ENCODE data around the gene NEK7. TPM values are rescaled to one million over a fixed set of nuclear protein-coding genes. Genes with fewer than 3 reads are reported as not detected.

Gene NEK7
- total and polyA plus RNA-seq, 2 of the 8 experiments (the other 6 are each of a cell fraction or from before 2014, with no cell fraction given): 5.1 to 10.0 TPM

GRCh38 chr1:198291924-198292323 is 135.1 kb downstream of the NEK7 start:
- H4K8ac ChIP-seq (ENCODE audit: extremely low read depth, insufficient read depth, low read length): no peak overlapping the region
- no peak overlapping the region for H4K5ac ChIP-seq (ENCODE audit: insufficient read length, low read depth, low read length)
- no peaks in the 10 kb centered on the region for H3K36me3 ChIP-seq (ENCODE audit: control insufficient read depth in 2 of 4, insufficient read depth in 4 of 4, low read length in 3 of 4)
- no peak overlapping the region for H3K14ac ChIP-seq (ENCODE audit: insufficient read length)
- no peak for FAIRE-seq
- H3K79me2 ChIP-seq (ENCODE audit: control insufficient read depth in 1 of 2, insufficient read depth in 2 of 2, low read length in 2 of 2): no peaks in the 10 kb centered on the region
- H4K91ac ChIP-seq (replicated peaks; ENCODE audit: insufficient read length, low read length): no peak overlapping the region
- peaks cover 0 to 1% (median 0%) of the 10 kb centered on the region in 4 experiments; a peak in 5 of 7 replicates for H3K4me1 ChIP-seq (replicated peaks in 1 of 4; ENCODE audit: control insufficient read depth in 3 of 4, insufficient read depth in 4 of 4, low read length in 3 of 4)
- no peak overlapping the region for H2AFZ ChIP-seq (ENCODE audit: low read length)
- no peaks in the 10 kb centered on the region for H3K23me2 ChIP-seq (ENCODE audit: low read depth, low read length)
- H3K9me3 ChIP-seq (ENCODE audit: insufficient read depth in 2 of 2, low read depth in 1 of 2, low read length in 1 of 2): no peaks in the 10 kb centered on the region
- no peak overlapping the region for H3K27ac ChIP-seq (ENCODE audit: low read depth, low read length)
- no peak overlapping the region for H3K4ac ChIP-seq (replicated peaks; ENCODE audit: insufficient read length, low read depth, low read length)
- no peak overlapping the region for H2BK20ac ChIP-seq (ENCODE audit: low read length)
- no peak overlapping the region for H3K4me3 ChIP-seq (ENCODE audit: extremely low read depth in 1 of 4, insufficient read depth in 2 of 4, low read depth in 3 of 4, low read length in 4 of 4)
- no peaks in the 10 kb centered on the region for H3K79me1 ChIP-seq (ENCODE audit: low read depth, low read length)
- CTCF ChIA-PET (ENCODE audit: partially characterized antibody): no interaction called here
- no peak overlapping the region for H3K23ac ChIP-seq (ENCODE audit: insufficient read length)
- H3K18ac ChIP-seq (ENCODE audit: extremely low read depth, low read length): no peak overlapping the region
- no peak overlapping the region for H2BK5ac ChIP-seq (ENCODE audit: low read depth, low read length)
- no peak overlapping the region for H2AK5ac ChIP-seq (ENCODE audit: low read depth, low read length)
- no peak overlapping the region for H2BK120ac ChIP-seq (replicated peaks; ENCODE audit: low read depth, low read length)
- no peak overlapping the region for H3K9ac ChIP-seq (replicated peaks in 1 of 4; ENCODE audit: extremely low read depth in 1 of 4, low read depth in 3 of 4, low read length in 3 of 4)
- POLR2A ChIA-PET (ENCODE audit: partially characterized antibody): no interaction called here
- no peak overlapping the region for H3K56ac ChIP-seq (replicated peaks; ENCODE audit: insufficient read length, low read depth, low read length)
- H3K27me3 ChIP-seq (replicated peaks in 1 of 4; ENCODE audit: control insufficient read depth in 3 of 4, extremely low read depth in 1 of 4, insufficient read depth in 3 of 4, low read length in 3 of 4): no peaks in the 10 kb centered on the region
- H2BK12ac ChIP-seq (ENCODE audit: low read depth, low read length): no peak overlapping the region
- no peak for DNase-seq (ENCODE audit: low read depth in 1 of 2, low spot score in 2 of 2)
- H2BK15ac ChIP-seq (ENCODE audit: low read length): no peak overlapping the region
- no peaks in the 10 kb centered on the region for H4K20me1 ChIP-seq (replicated peaks in 1 of 2; ENCODE audit: control insufficient read depth in 1 of 2, insufficient read depth in 2 of 2, low read length in 2 of 2)
- H3K4me2 ChIP-seq (ENCODE audit: insufficient read depth in 1 of 2, low read depth in 2 of 2, low read length in 2 of 2): no peak overlapping the region
- no peak for TF ChIP-seq SIX5 (IDR thresholded peaks at IDR 0.05; ENCODE audit: low read depth, low read length)
- no peak for TF ChIP-seq EP300 (IDR thresholded peaks at IDR 0.05; ENCODE audit: borderline replicate concordance in 1 of 2, low read depth in 2 of 2, low read length in 2 of 2)
- TF ChIP-seq RFX5 (IDR thresholded peaks at IDR 0.05; ENCODE audit: borderline replicate concordance, low read depth, low read length): no peak
- TF ChIP-seq ATF3 (IDR thresholded peaks at IDR 0.05; ENCODE audit: insufficient read depth, low read depth, low read length): no peak
- no peak for TF ChIP-seq TAF7 (optimal IDR thresholded peaks at IDR 0.05; ENCODE audit: borderline replicate concordance, low read depth, low read length)
- TF ChIP-seq POLR2AphosphoS5 (IDR thresholded peaks at IDR 0.05; ENCODE audit: low read depth, low read length): no peak
- no peak for TF ChIP-seq BRCA1 (IDR thresholded peaks at IDR 0.05; ENCODE audit: low read depth, low read length)
- no peak for TF ChIP-seq MAX (IDR thresholded peaks at IDR 0.05)
- no peak for TF ChIP-seq BACH1 (IDR thresholded peaks at IDR 0.05; ENCODE audit: low read length)
- no peak for TF ChIP-seq SUZ12 (IDR thresholded peaks at IDR 0.05; ENCODE audit: low read length)
- TF ChIP-seq SP4 (IDR thresholded peaks at IDR 0.05; ENCODE audit: low read length): no peak
- TF ChIP-seq TBP (IDR thresholded peaks at IDR 0.05; ENCODE audit: low read depth, low read length): no peak
- no peak for TF ChIP-seq ATF2 (IDR thresholded peaks at IDR 0.05; ENCODE audit: low read length)
- TF ChIP-seq POLR2A (IDR thresholded peaks at IDR 0.05; ENCODE audit: control extremely low read depth in 1 of 2, low read depth in 2 of 2, low read length in 2 of 2): no peak

Measured in H1 (cell line).